Gastrocnemius medialis (tissue), 4 donors: ENCODE results near the gene KANSL3. TPM values are rescaled to one million over a fixed set of nuclear protein-coding genes. Genes with fewer than 3 reads are reported as not detected.

Experiments
- ATAC-seq, 2 donors: fragments of 150-250 bp; one replicate each; pipeline ENCODE4 v1.9.1; 2016
- DNase-seq, 2 donors: peaks; one replicate each; pipeline ENCODE4 v3.0.0-alpha.2; 2019
- H3K27ac ChIP-seq, 4 donors: fragments of 200-600 bp; sonication (generic); 1 replicate in 1 of 4; 2 replicates in 3 of 4; pipeline ENCODE4 v1.5.1; 2016 to 2018; ENCODE audit warnings: mild to moderate bottlenecking in 2 of 4, moderate library complexity in 1 of 4
- H3K27me3 ChIP-seq, 3 donors: fragments of 200-600 bp; sonication (generic) in 2 of 3; 1 replicate in 1 of 3; 2 replicates in 2 of 3; pipeline versions ENCODE4 v1.5.1 to v1.6.0; 2016 to 2019; ENCODE audit warnings: mild to moderate bottlenecking in 1 of 3, moderate library complexity in 1 of 3
- H3K36me3 ChIP-seq, 2 donors: fragments of 200-600 bp; sonication (generic) in 1 of 2; one replicate each; pipeline ENCODE4 v1.5.1; 2017 to 2018
- H3K4me1 ChIP-seq, 2 donors: fragments of 200-600 bp; sonication (generic) in 1 of 2; one replicate each; pipeline ENCODE4 v1.5.1; 2016 to 2017; ENCODE audit warnings: mild to moderate bottlenecking in 2 of 2
- H3K4me3 ChIP-seq, 4 donors: fragments of 200-600 bp; sonication (generic) in 3 of 4; 1 replicate in 1 of 4; 2 replicates in 3 of 4; pipeline ENCODE4 v1.5.1; 2016 to 2019; ENCODE audit warnings: mild to moderate bottlenecking in 2 of 4
- H3K9me3 ChIP-seq, 3 donors: fragments of 200-600 bp; sonication (generic) in 2 of 3; 1 replicate in 1 of 3; 2 replicates in 2 of 3; pipeline ENCODE4 v1.5.1; 2016 to 2019
- CTCF ChIP-seq, 5 experiments: fragments of 450-650 bp in 3 of 5; fragments of 200-600 bp in 2 of 5; sonication (generic) in 2 of 5; IDR thresholded peaks in 4 of 5; conservative IDR thresholded peaks in 1 of 5; 1 replicate in 4 of 5; 2 replicates in 1 of 5; pipeline ENCODE4 v1.5.1; 2016 to 2019; ENCODE audit warnings: antibody characterized with exemption in 5 of 5, mild to moderate bottlenecking in 3 of 5, moderate library complexity in 3 of 5
- POLR2A ChIP-seq, 2 donors: fragments of 450-650 bp; IDR thresholded peaks; one replicate each; pipeline ENCODE4 v1.6.1; 2017; ENCODE audit warnings: antibody characterized with exemption in 2 of 2, mild to moderate bottlenecking in 2 of 2, moderate library complexity in 2 of 2
- in situ Hi-C, 4 donors: fragments of 200-750 bp; cut with MboI; loops; one replicate each; pipeline versions ENCODE4 v1.15.0 to v1.8.0; 2017; ENCODE audit warnings: low sequenced_read_pairs in 4 of 4
- intact Hi-C: fragments of 100-400 bp; cut with DNase I; formaldehyde crosslinking; loops from one replicate; pipeline ENCODE4 v1.15.1; 2023; ENCODE audit warnings: low total_unique reads
- total RNA-seq, 4 donors: library from RNA; depleted of rRNA; stranded (reverse); fragments of >200 nt; gene quantifications; one replicate each; pipeline versions ENCODE4 v1.1.0 to v1.2.3, GENCODE V29; 2016

KANSL3 gene
- total RNA-seq, 4 donors from 2014 or later: 49.4 to 76.9 (median 60.4) TPM

- Histone ChIP-seq H3K27me3 (no peaks in the 10 kb centered on the region), H3K36me3 (peaks cover 0 to 41% of the 10 kb centered on the region in 2 donors), H3K4me1 (peaks cover 39 to 41% of the 10 kb centered on the region in 2 donors), H3K4me3 (no peak overlapping the region), H3K9me3 (no peaks in the 10 kb centered on the region), H3K27ac (peak overlapping the region; percentile 0 to 55 (median 38))
- in situ Hi-C loops: no loop called here
- DNase-seq (no peak), ATAC-seq (no peak)
- intact Hi-C loops: no loop called here
- no peak for TF ChIP-seq POLR2A (IDR thresholded peaks at IDR 0.05)
- TF ChIP-seq CTCF (IDR thresholded peaks at IDR 0.05 in 4 of 5, conservative IDR thresholded peaks at IDR 0.05 in 1 of 5): no peak
Observed at GRCh38 chr2:96626553-96626942, 11.6 kb downstream of the KANSL3 start.

GRCh38 chr2:96625571-96626552 lies 12.2 kb downstream of the KANSL3 start:
- no peak for ATAC-seq
- peak overlapping the region; percentile 0 to 55 (median 38) for H3K27ac ChIP-seq
- intact Hi-C loops: no loop called here
- H3K27me3 ChIP-seq: no peaks in the 10 kb centered on the region
- H3K9me3 ChIP-seq: no peaks in the 10 kb centered on the region
- peaks cover 0 to 35% of the 10 kb centered on the region in 2 donors for H3K36me3 ChIP-seq
- H3K4me3 ChIP-seq: no peak overlapping the region
- H3K4me1 ChIP-seq: peaks cover 35 to 38% of the 10 kb centered on the region in 2 donors
- in situ Hi-C loops: no loop called here
- DNase-seq: no peak
- TF ChIP-seq POLR2A (IDR thresholded peaks at IDR 0.05) (no peak), CTCF (IDR thresholded peaks at IDR 0.05 in 4 of 5, conservative IDR thresholded peaks at IDR 0.05 in 1 of 5) (no peak)

- H3K27me3 ChIP-seq: no peaks in the 10 kb centered on the region
- no peak for DNase-seq
- intact Hi-C loops (no loop called here), in situ Hi-C loops (no loop called here)
- peak overlapping the region in 1 of 4 donors; percentile 20 for H3K27ac ChIP-seq
- no peak for ATAC-seq
- peaks cover 22 to 38% of the 10 kb centered on the region in 2 donors for H3K4me1 ChIP-seq
- H3K36me3 ChIP-seq: peaks cover 0 to 23% of the 10 kb centered on the region in 2 donors
- no peaks in the 10 kb centered on the region for H3K9me3 ChIP-seq
- no peak for TF ChIP-seq POLR2A (IDR thresholded peaks at IDR 0.05)
- no peak for TF ChIP-seq CTCF (IDR thresholded peaks at IDR 0.05 in 4 of 5, conservative IDR thresholded peaks at IDR 0.05 in 1 of 5)
- no peak overlapping the region for H3K4me3 ChIP-seq
Observed at GRCh38 chr2:96623116-96623515, 15.0 kb downstream of the KANSL3 start.

GRCh38 chr2:96622544-96622943 lies 15.6 kb downstream of the KANSL3 start:
- intact Hi-C loops: no loop called here
- in situ Hi-C loops: no loop called here
- Histone ChIP-seq H3K4me3 (no peak overlapping the region), H3K27ac (peak overlapping the region in 2 of 4 donors; percentile 7 to 8), H3K27me3 (no peaks in the 10 kb centered on the region), H3K4me1 (peaks cover 25 to 41% of the 10 kb centered on the region in 2 donors), H3K9me3 (no peaks in the 10 kb centered on the region), H3K36me3 (peaks cover 0 to 17% of the 10 kb centered on the region in 2 donors)
- ATAC-seq (no peak), DNase-seq (no peak)
- TF ChIP-seq CTCF (IDR thresholded peaks at IDR 0.05 in 4 of 5, conservative IDR thresholded peaks at IDR 0.05 in 1 of 5) (no peak), POLR2A (IDR thresholded peaks at IDR 0.05) (no peak)
